ENCODE results near the gene AJAP1.

AJAP1 gene, protein sequence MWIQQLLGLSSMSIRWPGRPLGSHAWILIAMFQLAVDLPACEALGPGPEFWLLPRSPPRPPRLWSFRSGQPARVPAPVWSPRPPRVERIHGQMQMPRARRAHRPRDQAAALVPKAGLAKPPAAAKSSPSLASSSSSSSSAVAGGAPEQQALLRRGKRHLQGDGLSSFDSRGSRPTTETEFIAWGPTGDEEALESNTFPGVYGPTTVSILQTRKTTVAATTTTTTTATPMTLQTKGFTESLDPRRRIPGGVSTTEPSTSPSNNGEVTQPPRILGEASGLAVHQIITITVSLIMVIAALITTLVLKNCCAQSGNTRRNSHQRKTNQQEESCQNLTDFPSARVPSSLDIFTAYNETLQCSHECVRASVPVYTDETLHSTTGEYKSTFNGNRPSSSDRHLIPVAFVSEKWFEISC

GRCh38 chr1:4653796-4654725, at the start of gene AJAP1:
AJAP1 (plus strand) TSS chr1:4654609; CDS start chr1:4655426, 817 bp downstream.
- Histone ChIP-seq H3K9ac (ENCODE audit: insufficient read length, low read depth) (peak within 1 kb of the TSS; percentile 77), H3K4me1 (ENCODE audit: insufficient read depth, insufficient read length) (peaks cover 27% of the 10 kb centered on the region), H3K36me3 (ENCODE audit: insufficient read depth, insufficient read length, low read length) (no peaks in the 10 kb centered on the region), H3K9me3 (ENCODE audit: insufficient read depth, low read length) (no peaks in the 10 kb centered on the region), H3K27me3 (ENCODE audit: insufficient read depth, insufficient read length) (peaks cover 43% of the 10 kb centered on the region), H3K4me3 (ENCODE audit: insufficient read length, low read depth) (peak within 1 kb of the TSS; percentile 70)
- DNase-seq (ENCODE audit: low read depth, low spot score) = no peak
- TF ChIP-seq ZNF274 (IDR thresholded peaks at IDR 0.05; ENCODE audit: low read depth, low read length) (no peak), SUZ12 (IDR thresholded peaks at IDR 0.05; ENCODE audit: extremely low read depth, insufficient read depth, insufficient read length) (no peak), YY1 (IDR thresholded peaks at IDR 0.05; ENCODE audit: insufficient read depth, insufficient read length) (no peak)

GRCh38 chr1:4605158-4605557, 49.3 kb upstream of the AJAP1 start:
- Histone ChIP-seq H3K4me3 (ENCODE audit: insufficient read length, low read depth) (no peak overlapping the region), H3K36me3 (ENCODE audit: insufficient read depth, insufficient read length, low read length) (no peaks in the 10 kb centered on the region), H3K27me3 (ENCODE audit: insufficient read depth, insufficient read length) (no peaks in the 10 kb centered on the region), H3K4me1 (ENCODE audit: insufficient read depth, insufficient read length) (peaks cover 9% of the 10 kb centered on the region), H3K9me3 (ENCODE audit: insufficient read depth, low read length) (peaks cover 13% of the 10 kb centered on the region), H3K9ac (ENCODE audit: insufficient read length, low read depth) (no peak overlapping the region)
- TF ChIP-seq YY1 (IDR thresholded peaks at IDR 0.05; ENCODE audit: insufficient read depth, insufficient read length) = no peak
- no peak for DNase-seq (ENCODE audit: low read depth, low spot score)

DNA sequence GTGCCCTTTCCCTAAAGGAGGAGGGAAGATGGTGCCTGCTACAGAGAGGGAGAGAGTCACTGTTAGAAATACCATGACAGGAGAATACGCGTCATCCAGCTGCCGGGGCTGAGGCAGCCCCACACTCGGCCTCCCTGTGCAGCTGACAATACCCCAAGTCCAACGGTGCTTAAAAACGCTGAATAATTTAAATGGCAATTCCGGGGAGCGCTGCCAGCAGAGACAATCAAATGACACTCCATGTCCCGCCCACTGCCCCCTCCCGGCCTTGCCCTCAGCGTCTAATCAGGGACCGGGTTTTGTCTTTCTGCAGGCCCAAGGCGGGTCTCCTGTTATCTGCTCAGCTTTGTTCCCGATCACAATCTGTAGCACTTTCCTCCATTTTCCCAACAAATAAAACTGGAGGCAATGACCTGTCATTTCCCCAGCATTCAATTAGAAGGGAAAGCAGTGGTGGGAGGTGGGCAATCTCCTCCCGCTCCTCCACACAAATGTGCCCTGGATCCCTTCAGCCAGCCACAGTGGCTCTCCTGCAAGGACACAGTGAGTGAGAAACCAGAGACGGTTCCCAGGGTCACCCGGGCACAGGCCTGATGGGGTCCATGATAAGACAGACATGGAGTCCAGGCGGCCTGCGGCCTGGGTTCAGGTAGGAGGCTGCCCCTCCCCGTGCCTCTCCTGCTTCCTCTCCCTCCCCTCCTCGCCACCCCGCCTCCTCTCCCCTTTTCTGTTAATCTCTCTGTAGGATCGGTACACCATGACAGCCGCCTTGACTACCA, 42.7 kb upstream of the AJAP1 start:
- no peak overlapping the region for H3K9ac ChIP-seq (ENCODE audit: insufficient read length, low read depth)
- H3K9me3 ChIP-seq (ENCODE audit: insufficient read depth, low read length) = peaks cover 21% of the 10 kb centered on the region
- H3K27me3 ChIP-seq (ENCODE audit: insufficient read depth, insufficient read length) = no peaks in the 10 kb centered on the region
- H3K4me3 ChIP-seq (ENCODE audit: insufficient read length, low read depth) = no peak overlapping the region
- no peak for TF ChIP-seq ZNF274 (IDR thresholded peaks at IDR 0.05; ENCODE audit: low read depth, low read length)
- no peaks in the 10 kb centered on the region for H3K36me3 ChIP-seq (ENCODE audit: insufficient read depth, insufficient read length, low read length)
- H3K4me1 ChIP-seq (ENCODE audit: insufficient read depth, insufficient read length) = peaks cover 4% of the 10 kb centered on the region
- DNase-seq (ENCODE audit: low read depth, low spot score) = no peak

DNA sequence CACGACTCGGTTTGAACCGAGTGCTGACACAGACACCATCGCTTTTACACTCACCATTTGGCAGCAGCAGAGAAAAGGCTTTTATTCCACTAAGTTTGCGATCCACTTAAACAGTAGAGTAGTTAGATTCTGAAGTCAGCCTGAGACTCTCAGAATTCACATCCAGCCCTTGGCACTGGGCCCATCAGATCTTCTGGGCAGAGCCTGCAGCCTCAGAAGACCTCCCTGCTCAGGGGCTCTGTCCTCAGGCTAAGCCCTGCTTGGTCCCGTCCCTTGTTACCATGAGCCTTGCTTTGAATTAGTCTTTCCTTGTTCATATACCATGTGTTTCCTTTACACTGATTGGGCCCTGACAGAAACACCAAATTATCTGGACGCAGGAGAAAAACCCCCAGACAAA, 41.4 kb upstream of the AJAP1 start:
- TF ChIP-seq YY1 (IDR thresholded peaks at IDR 0.05; ENCODE audit: insufficient read depth, insufficient read length) (no peak), ZNF274 (IDR thresholded peaks at IDR 0.05; ENCODE audit: low read depth, low read length) (no peak), SUZ12 (IDR thresholded peaks at IDR 0.05; ENCODE audit: extremely low read depth, insufficient read depth, insufficient read length) (no peak)
- Histone ChIP-seq H3K4me1 (ENCODE audit: insufficient read depth, insufficient read length) (peaks cover 4% of the 10 kb centered on the region), H3K36me3 (ENCODE audit: insufficient read depth, insufficient read length, low read length) (no peaks in the 10 kb centered on the region), H3K27me3 (ENCODE audit: insufficient read depth, insufficient read length) (no peaks in the 10 kb centered on the region), H3K4me3 (ENCODE audit: insufficient read length, low read depth) (no peak overlapping the region), H3K9me3 (ENCODE audit: insufficient read depth, low read length) (peaks cover 21% of the 10 kb centered on the region), H3K9ac (ENCODE audit: insufficient read length, low read depth) (no peak overlapping the region)
- DNase-seq (ENCODE audit: low read depth, low spot score) = no peak

DNA sequence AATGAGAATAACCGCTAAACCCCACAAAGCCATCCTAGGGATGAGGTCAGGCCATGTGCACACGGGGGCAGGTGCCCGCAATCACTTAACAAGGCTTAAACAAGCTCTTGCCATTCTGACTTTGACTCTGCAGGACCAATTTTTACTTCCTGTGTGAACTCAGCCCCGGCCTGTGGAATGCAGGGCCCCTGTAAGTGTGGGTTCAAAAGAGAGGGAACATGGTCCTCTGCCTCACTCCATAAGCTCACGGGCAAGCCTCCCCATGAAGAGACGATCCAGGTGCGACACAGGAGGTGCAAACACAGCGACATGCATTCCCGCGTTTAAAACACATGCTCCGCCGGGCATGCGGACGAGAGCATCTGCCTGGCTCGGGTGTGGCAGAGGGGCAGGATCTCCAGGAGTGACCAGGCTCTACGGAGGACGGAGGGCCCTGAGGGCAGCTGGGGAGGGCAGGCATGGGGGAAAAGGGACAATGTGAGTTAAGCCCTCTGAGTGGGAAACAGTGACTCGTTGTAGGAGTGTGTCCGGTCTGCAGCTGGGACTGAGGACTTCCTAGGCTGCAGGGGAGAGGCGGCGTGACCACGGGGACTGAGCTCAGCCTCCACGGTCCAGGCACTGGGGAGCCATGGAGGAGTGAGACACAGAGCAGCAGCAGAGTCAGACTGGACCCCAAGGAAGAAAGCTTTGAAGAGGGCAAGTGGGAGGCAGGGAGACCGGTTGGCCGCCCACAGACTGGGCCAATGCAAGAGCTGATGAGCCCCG, 40.6 kb upstream of the AJAP1 start:
- peaks cover 21% of the 10 kb centered on the region for H3K9me3 ChIP-seq (ENCODE audit: insufficient read depth, low read length)
- no peaks in the 10 kb centered on the region for H3K27me3 ChIP-seq (ENCODE audit: insufficient read depth, insufficient read length)
- TF ChIP-seq YY1 (IDR thresholded peaks at IDR 0.05; ENCODE audit: insufficient read depth, insufficient read length) (no peak), SUZ12 (IDR thresholded peaks at IDR 0.05; ENCODE audit: extremely low read depth, insufficient read depth, insufficient read length) (no peak), ZNF274 (IDR thresholded peaks at IDR 0.05; ENCODE audit: low read depth, low read length) (no peak)
- H3K36me3 ChIP-seq (ENCODE audit: insufficient read depth, insufficient read length, low read length) = no peaks in the 10 kb centered on the region
- H3K4me1 ChIP-seq (ENCODE audit: insufficient read depth, insufficient read length) = peaks cover 4% of the 10 kb centered on the region
- no peak overlapping the region for H3K4me3 ChIP-seq (ENCODE audit: insufficient read length, low read depth)
- H3K9ac ChIP-seq (ENCODE audit: insufficient read length, low read depth) = no peak overlapping the region
- no peak for DNase-seq (ENCODE audit: low read depth, low spot score)

- Histone ChIP-seq H3K4me3 (ENCODE audit: insufficient read length, low read depth) (no peak overlapping the region), H3K36me3 (ENCODE audit: insufficient read depth, insufficient read length, low read length) (no peaks in the 10 kb centered on the region), H3K4me1 (ENCODE audit: insufficient read depth, insufficient read length) (peaks cover 4% of the 10 kb centered on the region), H3K9me3 (ENCODE audit: insufficient read depth, low read length) (peaks cover 13% of the 10 kb centered on the region), H3K27me3 (ENCODE audit: insufficient read depth, insufficient read length) (no peaks in the 10 kb centered on the region), H3K9ac (ENCODE audit: insufficient read length, low read depth) (no peak overlapping the region)
- DNase-seq (ENCODE audit: low read depth, low spot score) = no peak
- no peak for TF ChIP-seq YY1 (IDR thresholded peaks at IDR 0.05; ENCODE audit: insufficient read depth, insufficient read length)
- TF ChIP-seq ZNF274 (IDR thresholded peaks at IDR 0.05; ENCODE audit: low read depth, low read length) = no peak
- TF ChIP-seq SUZ12 (IDR thresholded peaks at IDR 0.05; ENCODE audit: extremely low read depth, insufficient read depth, insufficient read length) = no peak
Observed at GRCh38 chr1:4614371-4615137, 39.9 kb upstream of the AJAP1 start.

Data from NT2/D1 (cell line).